CD4-positive, alpha-beta T cell treated with Interferon alpha-2 for 1 hour (primary cell): Measurements from ENCODE around the gene AP3B1.

Experiments
- DNase-seq, 2 donors: peaks; one replicate each; pipeline ENCODE4 v3.0.0-alpha.2; 2020 to 2022

The AP3B1 gene

GRCh38 chr5:77958642-77959330 lies 335.7 kb downstream of the AP3B1 start:
- DNase-seq: no peak

- no peak for DNase-seq
These were observed 336.5 kb downstream of the AP3B1 start for GRCh38 chr5:77957931-77958521.

GRCh38 chr5:77957516-77957915 lies 337.0 kb downstream of the AP3B1 start:
- DNase-seq: no peak

- no peak for DNase-seq
These were observed 337.4 kb downstream of the AP3B1 start for GRCh38 chr5:77957081-77957480.

- no peak for DNase-seq
These were observed 338.9 kb downstream of the AP3B1 start for GRCh38 chr5:77955577-77955976.

- no peak for DNase-seq
These were observed 341.1 kb downstream of the AP3B1 start for GRCh38 chr5:77953374-77953773.

GRCh38 chr5:77952636-77953212 lies 341.8 kb downstream of the AP3B1 start:
- DNase-seq: no peak
